WTC11 (cell line): ENCODE measurements around the gene TMEM132E. TPM values are rescaled to one million over a fixed set of nuclear protein-coding genes. Genes with fewer than 3 reads are reported as not detected.

Experiments
- ATAC-seq: fragments of 200-7000 bp; cut with Tn5 transposase; 2 replicates; pipeline ENCODE4 v1.10.0; 2021; ENCODE audit warnings: mild to moderate bottlenecking, moderate library complexity
- CTCF ChIA-PET: fragments of 300-600 bp; sonication (Branson Sonifier 250); formaldehyde crosslinking; loops from one replicate; lab custom pipeline; 2021; ENCODE audit warnings: antibody characterized with exemption; lab: Charles Lee
- POLR2A ChIA-PET: fragments of 350-600 bp; sonication (Branson Sonifier 250); formaldehyde crosslinking; loops from one replicate; lab custom pipeline; 2021; ENCODE audit warnings: antibody characterized with exemption; lab: Charles Lee
- DNase-seq: peaks from one replicate; pipeline ENCODE4 v3.0.0; 2021; ENCODE audit warnings: low spot score
- H3K27ac Mint-ChIP-seq: 2 replicates; pipeline ENCODE4 v1.8.0; 2021; ENCODE audit warnings: mixed read lengths
- H3K27me3 Mint-ChIP-seq: 2 replicates; pipeline ENCODE4 v1.8.0; 2021; ENCODE audit warnings: low read depth, mild to moderate bottlenecking, moderate library complexity, mixed read lengths
- H3K36me3 Mint-ChIP-seq: 2 replicates; pipeline ENCODE4 v1.8.0; 2021; ENCODE audit warnings: mixed read lengths
- H3K4me1 Mint-ChIP-seq: 2 replicates; pipeline ENCODE4 v1.8.0; 2022; ENCODE audit warnings: mixed read lengths
- H3K4me3 Mint-ChIP-seq: 2 replicates; pipeline ENCODE4 v1.8.0; 2021; ENCODE audit warnings: mild to moderate bottlenecking, moderate library complexity, mixed read lengths
- H3K9me3 Mint-ChIP-seq: 2 replicates; pipeline ENCODE4 v1.8.0; 2021; ENCODE audit warnings: mixed read lengths
- ATF6 ChIP-seq: sonication (generic); formaldehyde crosslinking; IDR thresholded peaks from 2 replicates; pipeline ENCODE4 v1.8.1; 2023; ENCODE audit warnings: mild to moderate bottlenecking, missing genetic modification reagents
- CTCF ChIP-seq: fragments of 200-600 bp; IDR thresholded peaks from 2 replicates; pipeline ENCODE4 v1.8.0; 2022; ENCODE audit warnings: antibody characterized with exemption
- E2F1 ChIP-seq: sonication (generic); formaldehyde crosslinking; IDR thresholded peaks from 2 replicates; pipeline ENCODE4 v1.8.0; 2022; ENCODE audit warnings: mild to moderate bottlenecking, missing genetic modification reagents
- E2F5 ChIP-seq: sonication (generic); formaldehyde crosslinking; IDR thresholded peaks from 2 replicates; pipeline ENCODE4 v1.8.1; 2022; ENCODE audit warnings: mild to moderate bottlenecking, moderate library complexity, missing genetic modification reagents
- GABPB1 ChIP-seq: sonication (generic); formaldehyde crosslinking; IDR thresholded peaks from 2 replicates; pipeline ENCODE4 v1.8.1; 2023; ENCODE audit warnings: mild to moderate bottlenecking, missing genetic modification reagents
- HMGA2 ChIP-seq: fragments of 250-450 bp; sonication (Bioruptor Pico); IDR thresholded peaks from 2 replicates; pipeline ENCODE4 v1.4.0; 2021; ENCODE audit warnings: mild to moderate bottlenecking, moderate library complexity
- JAZF1 ChIP-seq: fragments of 250-450 bp; sonication (Bioruptor Pico); IDR thresholded peaks from 2 replicates; pipeline ENCODE4 v1.9.0; 2021; ENCODE audit warnings: moderate library complexity, mild to moderate bottlenecking, inconsistent platforms
- MAX ChIP-seq: sonication (generic); formaldehyde crosslinking; IDR thresholded peaks from 2 replicates; pipeline ENCODE4 v1.8.0; 2022; ENCODE audit warnings: mild to moderate bottlenecking, missing genetic modification reagents
- MXD4 ChIP-seq: fragments of 250-450 bp; sonication (Bioruptor Pico); IDR thresholded peaks from 2 replicates; pipeline ENCODE4 v1.8.0; 2021; ENCODE audit warnings: mild to moderate bottlenecking, moderate library complexity, borderline replicate concordance
- PRDM15 ChIP-seq: sonication (generic); formaldehyde crosslinking; IDR thresholded peaks from 2 replicates; pipeline ENCODE4 v1.8.0; 2022; ENCODE audit warnings: missing genetic modification reagents
- RORB ChIP-seq: fragments of 250-450 bp; sonication (Bioruptor Pico); IDR thresholded peaks from 2 replicates; pipeline ENCODE4 v1.9.0; 2021; ENCODE audit warnings: mild to moderate bottlenecking
- TP53 ChIP-seq: sonication (generic); formaldehyde crosslinking; IDR thresholded peaks from 2 replicates; pipeline ENCODE4 v1.8.1; 2023; ENCODE audit warnings: mild to moderate bottlenecking, missing genetic modification reagents
- ZMAT4 ChIP-seq: fragments of 250-450 bp; sonication (Bioruptor Pico); IDR thresholded peaks from 2 replicates; pipeline ENCODE4 v1.9.0; 2021; ENCODE audit warnings: mild to moderate bottlenecking
- ZNF138 ChIP-seq: sonication (generic); formaldehyde crosslinking; conservative IDR thresholded peaks from 2 replicates; pipeline ENCODE4 v1.8.1; 2022; ENCODE audit warnings: mild to moderate bottlenecking, moderate library complexity, missing genetic modification reagents
- ZNF425 ChIP-seq: fragments of 250-450 bp; sonication (Bioruptor Pico); conservative IDR thresholded peaks from 2 replicates; pipeline ENCODE4 v1.9.0; 2021; ENCODE audit warnings: mild to moderate bottlenecking
- ZNF532 ChIP-seq: fragments of 250-450 bp; sonication (Bioruptor Pico); IDR thresholded peaks from 2 replicates; pipeline ENCODE4 v1.9.0; 2021; ENCODE audit warnings: mild to moderate bottlenecking, borderline replicate concordance
- ZSCAN18 ChIP-seq: fragments of 250-450 bp; sonication (Bioruptor Pico); IDR thresholded peaks from 2 replicates; pipeline ENCODE4 v2.1.2; 2022; ENCODE audit warnings: mild to moderate bottlenecking, moderate library complexity
- total RNA-seq: library from RNA; stranded (reverse); gene quantifications from 3 replicates; pipeline ENCODE4 v1.2.3, GENCODE V29; 2021

Gene TMEM132E
- total RNA-seq, 1 experiment from 2014 or later = 1.2 TPM

- peaks cover 80% of the 10 kb centered on the region for H3K27me3 Mint-ChIP-seq
- no peak overlapping the region for H3K4me3 Mint-ChIP-seq
- POLR2A ChIA-PET = interaction anchor here (0.7 kb wide), 1 partner anchor 15 kb away, joined by 3 read pairs; no protein-coding TSS in a partner anchor
- TF ChIP-seq CTCF (no peak), RORB (no peak), E2F5 (CRISPR knock-in tag) (no peak), ZNF532 (CRISPR knock-in tag) (no peak), ZSCAN18 (CRISPR knock-in tag) (no peak), MXD4 (CRISPR knock-in tag) (no peak), ZNF425 (CRISPR knock-in tag) (no peak), HMGA2 (CRISPR knock-in tag) (no peak), ZMAT4 (CRISPR knock-in tag) (no peak), ATF6 (CRISPR knock-in tag) (no peak), TP53 (no peak), E2F1 (no peak), ZNF138 (no peak), JAZF1 (CRISPR knock-in tag) (no peak), PRDM15 (no peak), GABPB1 (CRISPR knock-in tag) (no peak), MAX (CRISPR knock-in tag) (no peak)
These were observed 10.0 kb downstream of the TMEM132E start for GRCh38 chr17:34589120-34589965.

More at GRCh38 chr17:34589120-34589965, 10.0 kb downstream of the TMEM132E start:
- no peaks in the 10 kb centered on the region for H3K36me3 Mint-ChIP-seq
- H3K4me1 Mint-ChIP-seq = peaks cover 5% of the 10 kb centered on the region; the same call in 1 of the 2 replicates
- DNase-seq = no peak
- no peak for ATAC-seq
- H3K27ac Mint-ChIP-seq = no peak overlapping the region
- CTCF ChIA-PET = no interaction called here
- no peaks in the 10 kb centered on the region for H3K9me3 Mint-ChIP-seq
